Progenitor cell of endocrine pancreas (in vitro differentiated cells): ENCODE data around the gene CCDC85A. TPM values are rescaled to one million over a fixed set of nuclear protein-coding genes. Genes with fewer than 3 reads are reported as not detected.

Source experiments
- DNase-seq: peaks from one replicate; pipeline ENCODE4 v3.0.0; 2021; ENCODE audit warnings: low spot score; ENCODE audit not compliant: unreplicated experiment
- H3K27ac Mint-ChIP-seq: 2 replicates; pipeline ENCODE4 v1.8.0; 2021; ENCODE audit warnings: mild to moderate bottlenecking, moderate library complexity, mixed read lengths
- H3K27me3 Mint-ChIP-seq: 2 replicates; pipeline ENCODE4 v1.8.0; 2021; ENCODE audit warnings: mixed read lengths
- H3K36me3 Mint-ChIP-seq: 2 replicates; pipeline ENCODE4 v1.8.0; 2022; ENCODE audit warnings: mixed read lengths; ENCODE audit not compliant: insufficient read depth
- H3K4me1 Mint-ChIP-seq: 2 replicates; pipeline ENCODE4 v1.8.0; 2021; ENCODE audit warnings: low read depth, mixed read lengths
- H3K4me3 Mint-ChIP-seq: 2 replicates; pipeline ENCODE4 v1.8.0; 2021; ENCODE audit warnings: low read depth, mild to moderate bottlenecking, moderate library complexity, mixed read lengths
- H3K9me3 Mint-ChIP-seq: 2 replicates; pipeline ENCODE4 v1.8.0; 2021; ENCODE audit warnings: low read depth, mixed read lengths
- CTCF ChIP-seq: fragments of 200-600 bp; sonication (generic); IDR thresholded peaks from one replicate; pipeline ENCODE4 v1.5.0; 2021; ENCODE audit warnings: antibody characterized with exemption, mild to moderate bottlenecking; ENCODE audit not compliant: unreplicated experiment
- total RNA-seq: library from RNA; stranded (reverse); gene quantifications from 2 replicates; pipeline ENCODE4 v1.2.1, GENCODE V29; 2021

Gene CCDC85A
- total RNA-seq, 1 donor from 2014 or later, result 1.1 TPM

GRCh38 chr2:56263876-56264275 lies 80.1 kb downstream of the CCDC85A start:
- H3K4me3 Mint-ChIP-seq, result no peak overlapping the region
- no peak overlapping the region for H3K27ac Mint-ChIP-seq
- no peak for TF ChIP-seq CTCF
- no peaks in the 10 kb centered on the region for H3K4me1 Mint-ChIP-seq
- no peaks in the 10 kb centered on the region for H3K36me3 Mint-ChIP-seq
- no peaks in the 10 kb centered on the region for H3K9me3 Mint-ChIP-seq
- no peaks in the 10 kb centered on the region for H3K27me3 Mint-ChIP-seq
- no peak for DNase-seq

GRCh38 chr2:56266761-56267414 lies 83.1 kb downstream of the CCDC85A start:
- Mint-ChIP-seq H3K27ac (no peak overlapping the region), H3K4me3 (no peak overlapping the region), H3K9me3 (no peaks in the 10 kb centered on the region)

GRCh38 chr2:56267415-56267788 lies 83.6 kb downstream of the CCDC85A start:
- Mint-ChIP-seq H3K9me3 (no peaks in the 10 kb centered on the region), H3K27ac (no peak overlapping the region), H3K36me3 (no peaks in the 10 kb centered on the region), H3K4me3 (no peak overlapping the region), H3K27me3 (no peaks in the 10 kb centered on the region), H3K4me1 (no peaks in the 10 kb centered on the region)
- DNase-seq, result no peak
- no peak for TF ChIP-seq CTCF

More at GRCh38 chr2:56266761-56267414, 83.1 kb downstream of the CCDC85A start:
- Mint-ChIP-seq H3K4me1 (no peaks in the 10 kb centered on the region), H3K27me3 (no peaks in the 10 kb centered on the region), H3K36me3 (no peaks in the 10 kb centered on the region)
- TF ChIP-seq CTCF, result no peak
- DNase-seq, result no peak

- H3K27me3 Mint-ChIP-seq, result no peaks in the 10 kb centered on the region
- no peak overlapping the region for H3K27ac Mint-ChIP-seq
- no peak for DNase-seq
- no peaks in the 10 kb centered on the region for H3K9me3 Mint-ChIP-seq
- H3K36me3 Mint-ChIP-seq, result no peaks in the 10 kb centered on the region
- TF ChIP-seq CTCF, result no peak
- no peaks in the 10 kb centered on the region for H3K4me1 Mint-ChIP-seq
- no peak overlapping the region for H3K4me3 Mint-ChIP-seq
These were observed 85.1 kb downstream of the CCDC85A start for GRCh38 chr2:56268856-56269255.

GRCh38 chr2:56271275-56271674 lies 87.5 kb downstream of the CCDC85A start:
- Mint-ChIP-seq H3K9me3 (no peaks in the 10 kb centered on the region), H3K27me3 (no peaks in the 10 kb centered on the region), H3K27ac (no peak overlapping the region), H3K36me3 (no peaks in the 10 kb centered on the region), H3K4me3 (no peak overlapping the region), H3K4me1 (no peaks in the 10 kb centered on the region)
- DNase-seq, result no peak
- TF ChIP-seq CTCF, result no peak
